ENCODE results near the gene MCCC2.

Gene MCCC2

GRCh38 chr5:71699751-71700150 is 112.6 kb downstream of the MCCC2 start:
- Mint-ChIP-seq H3K4me1 (ENCODE audit: low read depth) (peaks cover 3% of the 10 kb centered on the region), H3K4me3 (no peak overlapping the region), H3K9me3 (peaks cover 15% of the 10 kb centered on the region), H3K27ac (no peak overlapping the region), H3K27me3 (ENCODE audit: low read depth) (peaks cover 4% of the 10 kb centered on the region), H3K36me3 (ENCODE audit: low read depth) (no peaks in the 10 kb centered on the region)
- DNase-seq (ENCODE audit: low spot score) = no peak

GRCh38 chr5:71700803-71701202 is 113.7 kb downstream of the MCCC2 start:
- H3K36me3 Mint-ChIP-seq (ENCODE audit: low read depth) = no peaks in the 10 kb centered on the region
- peaks cover 3% of the 10 kb centered on the region for H3K4me1 Mint-ChIP-seq (ENCODE audit: low read depth)
- H3K27ac Mint-ChIP-seq = no peak overlapping the region
- DNase-seq (ENCODE audit: low spot score) = no peak
- no peak overlapping the region for H3K4me3 Mint-ChIP-seq
- H3K9me3 Mint-ChIP-seq = peaks cover 15% of the 10 kb centered on the region
- H3K27me3 Mint-ChIP-seq (ENCODE audit: low read depth) = peaks cover 4% of the 10 kb centered on the region

- Mint-ChIP-seq H3K4me1 (ENCODE audit: low read depth) (peaks cover 3% of the 10 kb centered on the region), H3K36me3 (ENCODE audit: low read depth) (no peaks in the 10 kb centered on the region), H3K9me3 (peaks cover 14% of the 10 kb centered on the region), H3K27me3 (ENCODE audit: low read depth) (peaks cover 4% of the 10 kb centered on the region), H3K4me3 (no peak overlapping the region), H3K27ac (no peak overlapping the region)
- DNase-seq (ENCODE audit: low spot score) = no peak
Observed at GRCh38 chr5:71701407-71701806, 114.3 kb downstream of the MCCC2 start.

- H3K36me3 Mint-ChIP-seq (ENCODE audit: low read depth) = no peaks in the 10 kb centered on the region
- no peak overlapping the region for H3K4me3 Mint-ChIP-seq
- H3K4me1 Mint-ChIP-seq (ENCODE audit: low read depth) = no peaks in the 10 kb centered on the region
- peaks cover 12% of the 10 kb centered on the region for H3K27me3 Mint-ChIP-seq (ENCODE audit: low read depth)
- H3K9me3 Mint-ChIP-seq = no peaks in the 10 kb centered on the region
- DNase-seq (ENCODE audit: low spot score) = no peak
- H3K27ac Mint-ChIP-seq = no peak overlapping the region
Observed at GRCh38 chr5:71703941-71704340, 116.8 kb downstream of the MCCC2 start.

- Mint-ChIP-seq H3K4me3 (no peak overlapping the region), H3K4me1 (ENCODE audit: low read depth) (no peaks in the 10 kb centered on the region), H3K27me3 (ENCODE audit: low read depth) (peaks cover 16% of the 10 kb centered on the region)
Observed at GRCh38 chr5:71705421-71705820, 118.3 kb downstream of the MCCC2 start.

GRCh38 chr5:71706906-71707305 is 119.8 kb downstream of the MCCC2 start:
- H3K9me3 Mint-ChIP-seq = no peaks in the 10 kb centered on the region
- DNase-seq (ENCODE audit: low spot score) = no peak
- H3K4me3 Mint-ChIP-seq = no peak overlapping the region
- H3K4me1 Mint-ChIP-seq (ENCODE audit: low read depth) = no peaks in the 10 kb centered on the region
- no peaks in the 10 kb centered on the region for H3K36me3 Mint-ChIP-seq (ENCODE audit: low read depth)
- peaks cover 16% of the 10 kb centered on the region for H3K27me3 Mint-ChIP-seq (ENCODE audit: low read depth)
- H3K27ac Mint-ChIP-seq = no peak overlapping the region

More at GRCh38 chr5:71705421-71705820, 118.3 kb downstream of the MCCC2 start:
- H3K36me3 Mint-ChIP-seq (ENCODE audit: low read depth) = no peaks in the 10 kb centered on the region
- H3K9me3 Mint-ChIP-seq = no peaks in the 10 kb centered on the region
- no peak for DNase-seq (ENCODE audit: low spot score)
- H3K27ac Mint-ChIP-seq = no peak overlapping the region
